T-helper 1 cell treated with Interleukin-12 subunit alpha and Interleukin-12 subunit beta and Interleukin-4 antibody, amounts not matched to agents 30 ng/mL and 1 ng/mL, for 36 hours (primary cell): Measurements from ENCODE around the gene SPDYE11. TPM values are rescaled to one million over a fixed set of nuclear protein-coding genes. Genes with fewer than 3 reads are reported as not detected.
"Not testable (repeated sequence)": the region's sequence is repeated elsewhere in the genome, so short reads cannot be mapped to it uniquely, and the experiment has no call there.

Source experiments
- intact Hi-C: fragments of 100-400 bp; cut with micrococcal nuclease; formaldehyde crosslinking; loops from one replicate; pipeline ENCODE4 v1.15.1; 2024
- total RNA-seq: library from RNA; stranded (reverse); gene quantifications from 2 replicates; pipeline ENCODE4 v1.2.3, GENCODE V29; 2022

The SPDYE11 gene
- not detected in 2 replicates for total RNA-seq

GRCh38 chr7:73057811-73058210, at the start of gene SPDYE11:
Gene SPDYE11, minus strand, starts transcription at chr7:73057911. Its CDS starts 1,800 bp downstream, at chr7:73056111.
- intact Hi-C loops, result not testable (repeated sequence)

DNA sequence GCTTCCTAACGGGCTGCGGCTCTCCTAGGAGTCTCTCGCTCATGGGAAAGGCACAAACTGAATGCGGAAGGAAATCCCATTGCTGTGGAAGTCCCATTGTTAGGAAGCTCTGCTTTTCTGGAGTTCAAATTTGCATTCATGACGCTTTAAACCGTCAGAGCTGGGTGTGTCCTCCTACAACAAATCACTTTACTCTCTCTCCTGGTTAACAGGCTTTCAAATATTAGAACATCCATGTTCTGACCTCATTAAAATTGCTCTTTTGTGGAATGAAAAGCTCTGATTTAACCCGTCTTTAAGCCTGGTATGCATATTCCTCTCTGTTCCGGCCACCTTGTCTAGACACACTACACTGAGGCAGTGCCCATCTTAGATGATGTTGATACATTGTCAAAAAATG, 28.2 kb upstream of the SPDYE11 start, which contains the start of gene SPDYE9:
TSS of gene SPDYE9 (minus strand) at position 101 of the 400 bp plus-strand sequence. CDS start 1,800 bp downstream, outside the sequence.
- intact Hi-C loops, result not testable (repeated sequence)

DNA sequence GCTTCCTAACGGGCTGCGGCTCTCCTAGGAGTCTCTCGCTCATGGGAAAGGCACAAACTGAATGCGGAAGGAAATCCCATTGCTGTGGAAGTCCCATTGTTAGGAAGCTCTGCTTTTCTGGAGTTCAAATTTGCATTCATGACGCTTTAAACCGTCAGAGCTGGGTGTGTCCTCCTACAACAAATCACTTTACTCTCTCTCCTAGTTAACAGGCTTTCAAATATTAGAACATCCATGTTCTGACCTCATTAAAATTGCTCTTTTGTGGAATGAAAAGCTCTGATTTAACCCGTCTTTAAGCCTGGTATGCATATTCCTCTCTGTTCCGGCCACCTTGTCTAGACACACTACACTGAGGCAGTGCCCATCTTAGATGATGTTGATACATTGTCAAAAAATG, 28.0 kb downstream of the SPDYE11 start, which contains the start of gene SPDYE8:
TSS of gene SPDYE8 (minus strand) at position 101 of the 400 bp plus-strand sequence. CDS start 1,800 bp downstream, outside the sequence.
- intact Hi-C loops, result not testable (repeated sequence)

DNA sequence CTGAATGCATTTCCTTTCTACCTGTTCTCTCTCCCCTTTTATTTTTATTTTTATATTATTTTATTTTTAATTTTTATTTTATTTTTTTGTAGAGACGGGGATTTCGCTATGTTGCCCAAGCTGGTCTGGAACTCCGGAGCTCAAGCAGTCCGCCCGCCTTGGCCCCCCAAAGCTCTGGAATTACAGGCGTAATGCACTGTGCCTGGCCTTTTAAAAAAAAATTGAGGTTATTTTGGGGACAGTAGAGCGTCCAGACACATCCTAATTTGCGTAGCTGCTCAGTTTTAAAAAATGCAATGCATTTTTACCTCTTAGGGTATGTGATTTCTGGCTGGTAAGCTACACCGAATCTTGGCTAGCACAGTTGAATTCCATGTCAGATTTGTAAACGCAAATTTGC, 51.2 kb downstream of the SPDYE11 start:
- intact Hi-C loops, result not testable (repeated sequence)

GRCh38 chr7:73005693-73006447, 51.8 kb downstream of the SPDYE11 start:
- intact Hi-C loops, result not testable (repeated sequence)

- intact Hi-C loops, result not testable (repeated sequence)
These were observed 52.4 kb downstream of the SPDYE11 start for GRCh38 chr7:73005356-73005692.

DNA sequence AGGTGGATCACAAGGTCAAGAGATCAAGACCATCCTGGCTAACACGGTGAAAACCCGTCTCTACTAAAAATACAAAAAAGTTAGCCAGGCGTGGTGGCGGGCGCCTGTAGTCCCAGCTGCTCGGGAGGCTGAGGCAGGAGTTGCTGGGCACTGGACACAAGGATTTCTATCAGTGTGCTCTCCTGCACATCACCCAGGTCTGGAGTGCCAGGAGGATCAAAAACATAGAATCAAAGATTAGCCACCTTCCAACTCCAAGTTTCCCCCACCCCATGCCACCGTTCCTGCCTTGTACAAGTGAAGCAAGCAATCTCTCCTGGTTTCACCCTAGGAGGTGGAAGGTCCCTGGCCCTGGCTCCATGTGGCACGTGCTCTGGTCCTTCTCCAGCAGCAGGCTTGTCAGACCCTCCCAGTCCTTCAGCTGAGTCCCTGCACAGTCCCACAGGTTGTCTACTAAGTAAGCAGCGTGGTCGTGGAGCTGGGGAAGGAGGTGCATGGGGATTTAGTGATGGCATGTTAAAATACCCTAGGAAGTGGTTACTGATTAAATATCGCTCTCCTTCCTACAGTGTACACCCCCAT, 59.7 kb downstream of the SPDYE11 start:
- intact Hi-C loops, result not testable (repeated sequence)

Other genes starting within 250 kb of the SPDYE11 start
- gene TYW1B, start 229.7 kb downstream of the SPDYE11 start, total RNA-seq, result 3.3 and 3.9 TPM in 2 replicates
- gene POM121, start 132.8 kb downstream of the SPDYE11 start, total RNA-seq, result 56.9 and 58.3 TPM in 2 replicates
- 2.6 and 3.3 TPM in 2 replicates for gene TRIM74, start 88.4 kb downstream of the SPDYE11 start, total RNA-seq
- gene SPDYE8, start 28.1 kb downstream of the SPDYE11 start, total RNA-seq, result not detected in 2 replicates
- gene SPDYE9, start 28.1 kb upstream of the SPDYE11 start, total RNA-seq, result not detected in 2 replicates